Naive thymus-derived CD8-positive, alpha-beta T cell (primary cell): ENCODE data around the gene PARD3B. TPM values are rescaled to one million over a fixed set of nuclear protein-coding genes. Genes with fewer than 3 reads are reported as not detected.

Experiments used
- ATAC-seq, 2 donors: fragments of 150-1000 bp; cut with Tn5 transposase in 1 of 2; sonication (Bioruptor Pico), chemical (Tn5 transposase) in 1 of 2; 1 replicate in 1 of 2; 2 replicates in 1 of 2; pipeline ENCODE4 v1.10.0; 2021; ENCODE audit warnings: mild to moderate bottlenecking in 2 of 2, moderate library complexity in 2 of 2
- POLR2A ChIA-PET: fragments of 350-600 bp; sonication (Branson Sonifier 250); formaldehyde crosslinking; loops from one replicate; lab custom pipeline; 2021; ENCODE audit warnings: antibody characterized with exemption; lab: Charles Lee
- DNase-seq, 10 donors: peaks; one replicate each; pipeline versions ENCODE4 v3.0.0 to v3.0.0-alpha.2; 2020 to 2022
- H3K27ac Mint-ChIP-seq, 10 donors: one replicate each; pipeline ENCODE4 v1.8.0; 2020 to 2022; ENCODE audit warnings: mild to moderate bottlenecking in 10 of 10, mixed read lengths in 10 of 10, moderate library complexity in 4 of 10, inconsistent platforms in 1 of 10
- H3K27me3 Mint-ChIP-seq, 5 donors: one replicate each; pipeline ENCODE4 v1.8.0; 2021 to 2022; ENCODE audit warnings: mixed read lengths in 5 of 5
- H3K36me3 Mint-ChIP-seq, 3 donors: one replicate each; pipeline ENCODE4 v1.8.0; 2020 to 2022; ENCODE audit warnings: mixed read lengths in 3 of 3, mild to moderate bottlenecking in 2 of 3, inconsistent platforms in 1 of 3
- H3K4me1 Mint-ChIP-seq, 4 donors: one replicate each; pipeline ENCODE4 v1.8.0; 2021 to 2022; ENCODE audit warnings: mixed read lengths in 4 of 4
- H3K4me3 Mint-ChIP-seq, 10 donors: one replicate each; pipeline ENCODE4 v1.8.0; 2020 to 2022; ENCODE audit warnings: mild to moderate bottlenecking in 10 of 10, mixed read lengths in 10 of 10, moderate library complexity in 6 of 10, inconsistent platforms in 1 of 10
- H3K9me3 Mint-ChIP-seq, 9 donors: one replicate each; pipeline ENCODE4 v1.8.0; 2020 to 2022; ENCODE audit warnings: mixed read lengths in 9 of 9, mild to moderate bottlenecking in 3 of 9, inconsistent platforms in 1 of 9, moderate library complexity in 1 of 9
- polyA plus RNA-seq, 3 donors: library from polyadenylated mRNA; unstranded; fragments of 300-500 nt; fragmentation: Illumina TruSeq; gene quantifications; one replicate each; pipeline ENCODE4 v1.2.3, GENCODE V29; 2021
- total RNA-seq, 8 experiments: library from RNA in 2 of 8; stranded (reverse) in 2 of 8; gene quantifications; one replicate each; pipeline ENCODE4 v1.2.3 and lab custom pipeline; 2021 to 2026

PARD3B gene
- total and polyA plus RNA-seq, 5 experiments from 2014 or later = 0.22 to 3.8 (median 1.3) TPM; not detected in 1

GRCh38 chr2:204613635-204614034 is 68.4 kb downstream of the PARD3B start:
- no peak for DNase-seq
- POLR2A ChIA-PET = no interaction called here
- no peaks in the 10 kb centered on the region for H3K9me3 Mint-ChIP-seq
- ATAC-seq = no peak
- H3K27ac Mint-ChIP-seq = no peak overlapping the region
- peaks cover 0 to 3% (median 0%) of the 10 kb centered on the region in 3 donors for H3K36me3 Mint-ChIP-seq
- peaks cover 0 to 7% (median 2%) of the 10 kb centered on the region in 5 donors for H3K27me3 Mint-ChIP-seq
- no peak overlapping the region for H3K4me3 Mint-ChIP-seq
- no peaks in the 10 kb centered on the region for H3K4me1 Mint-ChIP-seq

- POLR2A ChIA-PET = no interaction called here
- Mint-ChIP-seq H3K4me3 (no peak overlapping the region), H3K27me3 (peaks cover 0 to 7% (median 3%) of the 10 kb centered on the region in 5 donors), H3K9me3 (no peaks in the 10 kb centered on the region), H3K36me3 (peaks cover 0 to 3% (median 0%) of the 10 kb centered on the region in 3 donors), H3K27ac (no peak overlapping the region), H3K4me1 (no peaks in the 10 kb centered on the region)
- no peak for DNase-seq
- no peak for ATAC-seq
These were observed 70.2 kb downstream of the PARD3B start for GRCh38 chr2:204615456-204615855.

GRCh38 chr2:204625135-204625534 is 79.9 kb downstream of the PARD3B start:
- Mint-ChIP-seq H3K4me1 (no peaks in the 10 kb centered on the region), H3K4me3 (no peak overlapping the region), H3K27ac (no peak overlapping the region), H3K9me3 (no peaks in the 10 kb centered on the region), H3K27me3 (peaks cover 0 to 8% (median 1%) of the 10 kb centered on the region in 5 donors), H3K36me3 (no peaks in the 10 kb centered on the region)
- POLR2A ChIA-PET = no interaction called here
- ATAC-seq (no peak), DNase-seq (no peak)

- peaks cover 0 to 7% (median 2%) of the 10 kb centered on the region in 3 donors for H3K36me3 Mint-ChIP-seq
- H3K4me3 Mint-ChIP-seq = no peak overlapping the region
- peaks cover 0 to 2% (median 0%) of the 10 kb centered on the region in 9 donors for H3K9me3 Mint-ChIP-seq
- peaks cover 0 to 2% (median 0%) of the 10 kb centered on the region in 4 donors for H3K4me1 Mint-ChIP-seq
- H3K27me3 Mint-ChIP-seq = peaks cover 0 to 14% (median 7%) of the 10 kb centered on the region in 5 donors
- POLR2A ChIA-PET = interaction anchor here (0.5 kb wide), 1 partner anchor 1253 kb away, joined by 7 read pairs; no protein-coding TSS in a partner anchor
- no peak for ATAC-seq
- DNase-seq = no peak
- H3K27ac Mint-ChIP-seq = no peak overlapping the region
These were observed 83.8 kb downstream of the PARD3B start for GRCh38 chr2:204628926-204629712.

GRCh38 chr2:204632410-204632809 is 87.1 kb downstream of the PARD3B start:
- DNase-seq = no peak
- peak overlapping the region in 1 of 10 donors; percentile 1 for H3K27ac Mint-ChIP-seq
- POLR2A ChIA-PET = no interaction called here
- H3K9me3 Mint-ChIP-seq = peaks cover 0 to 2% (median 0%) of the 10 kb centered on the region in 9 donors
- peaks cover 0 to 7% (median 2%) of the 10 kb centered on the region in 3 donors for H3K36me3 Mint-ChIP-seq
- no peak for ATAC-seq
- peaks cover 0 to 10% (median 5%) of the 10 kb centered on the region in 5 donors for H3K27me3 Mint-ChIP-seq
- H3K4me3 Mint-ChIP-seq = no peak overlapping the region
- H3K4me1 Mint-ChIP-seq = peaks cover 0 to 2% (median 0%) of the 10 kb centered on the region in 4 donors

- Mint-ChIP-seq H3K4me3 (no peak overlapping the region), H3K27me3 (peaks cover 0 to 13% (median 7%) of the 10 kb centered on the region in 5 donors), H3K4me1 (peaks cover 0 to 2% (median 0%) of the 10 kb centered on the region in 4 donors), H3K36me3 (peaks cover 0 to 7% (median 2%) of the 10 kb centered on the region in 3 donors), H3K27ac (no peak overlapping the region), H3K9me3 (peaks cover 0 to 2% (median 0%) of the 10 kb centered on the region in 9 donors)
- no peak for DNase-seq
- POLR2A ChIA-PET = no interaction called here
- no peak for ATAC-seq
These were observed 89.3 kb downstream of the PARD3B start for GRCh38 chr2:204634564-204634963.

- POLR2A ChIA-PET = no interaction called here
- Mint-ChIP-seq H3K36me3 (peaks cover 0 to 7% (median 2%) of the 10 kb centered on the region in 3 donors), H3K27ac (no peak overlapping the region), H3K27me3 (peaks cover 0 to 13% (median 7%) of the 10 kb centered on the region in 5 donors), H3K9me3 (peaks cover 0 to 2% (median 0%) of the 10 kb centered on the region in 9 donors), H3K4me1 (peaks cover 0 to 2% (median 0%) of the 10 kb centered on the region in 4 donors), H3K4me3 (no peak overlapping the region)
- no peak for ATAC-seq
- DNase-seq = no peak
These were observed 90.2 kb downstream of the PARD3B start for GRCh38 chr2:204635478-204635877.

- POLR2A ChIA-PET = no interaction called here
- Mint-ChIP-seq H3K27me3 (peaks cover 0 to 7% (median 0%) of the 10 kb centered on the region in 5 donors), H3K36me3 (no peaks in the 10 kb centered on the region), H3K27ac (no peak overlapping the region), H3K4me1 (peaks cover 0 to 2% (median 0%) of the 10 kb centered on the region in 4 donors), H3K9me3 (peaks cover 0 to 2% (median 0%) of the 10 kb centered on the region in 9 donors), H3K4me3 (no peak overlapping the region)
- DNase-seq (no peak), ATAC-seq (no peak)
These were observed 93.4 kb downstream of the PARD3B start for GRCh38 chr2:204638471-204639194.

- no peaks in the 10 kb centered on the region for H3K4me1 Mint-ChIP-seq
- no peak overlapping the region for H3K27ac Mint-ChIP-seq
- H3K36me3 Mint-ChIP-seq = no peaks in the 10 kb centered on the region
- no peak for ATAC-seq
- DNase-seq = no peak
- POLR2A ChIA-PET = no interaction called here
- no peak overlapping the region for H3K4me3 Mint-ChIP-seq
- no peaks in the 10 kb centered on the region for H3K9me3 Mint-ChIP-seq
- H3K27me3 Mint-ChIP-seq = no peaks in the 10 kb centered on the region
These were observed 98.1 kb downstream of the PARD3B start for GRCh38 chr2:204643326-204643725.

- POLR2A ChIA-PET = no interaction called here
- Mint-ChIP-seq H3K27ac (no peak overlapping the region), H3K27me3 (no peaks in the 10 kb centered on the region), H3K36me3 (peaks cover 0 to 3% (median under 1%) of the 10 kb centered on the region in 3 donors), H3K4me1 (no peaks in the 10 kb centered on the region), H3K4me3 (no peak overlapping the region), H3K9me3 (peaks cover 0 to 1% (median 0%) of the 10 kb centered on the region in 9 donors)
- DNase-seq (no peak), ATAC-seq (no peak)
These were observed 99.9 kb downstream of the PARD3B start for GRCh38 chr2:204645018-204645773.

GRCh38 chr2:204647626-204648025 is 102.4 kb downstream of the PARD3B start:
- no peak for DNase-seq
- Mint-ChIP-seq H3K27me3 (peaks cover 0 to 9% (median 0%) of the 10 kb centered on the region in 5 donors), H3K27ac (no peak overlapping the region), H3K9me3 (peaks cover 0 to 25% (median 16%) of the 10 kb centered on the region in 9 donors), H3K4me1 (no peaks in the 10 kb centered on the region), H3K4me3 (no peak overlapping the region), H3K36me3 (peaks cover 6 to 16% (median 15%) of the 10 kb centered on the region in 3 donors)
- no peak for ATAC-seq
- POLR2A ChIA-PET = no interaction called here

GRCh38 chr2:204650611-204651010 is 105.3 kb downstream of the PARD3B start:
- peaks cover 6 to 20% (median 15%) of the 10 kb centered on the region in 3 donors for H3K36me3 Mint-ChIP-seq
- peaks cover 0 to 9% (median 0%) of the 10 kb centered on the region in 5 donors for H3K27me3 Mint-ChIP-seq
- H3K9me3 Mint-ChIP-seq = peaks cover 0 to 30% (median 19%) of the 10 kb centered on the region in 9 donors
- ATAC-seq = no peak
- H3K4me1 Mint-ChIP-seq = no peaks in the 10 kb centered on the region
- POLR2A ChIA-PET = no interaction called here
- H3K4me3 Mint-ChIP-seq = no peak overlapping the region
- DNase-seq = no peak
- H3K27ac Mint-ChIP-seq = no peak overlapping the region
